ENCODE data around the gene AGMAT.
A peak's percentile ranks its signal among the peaks of the same experiment; 100 is the strongest.

Gene AGMAT

DNA sequence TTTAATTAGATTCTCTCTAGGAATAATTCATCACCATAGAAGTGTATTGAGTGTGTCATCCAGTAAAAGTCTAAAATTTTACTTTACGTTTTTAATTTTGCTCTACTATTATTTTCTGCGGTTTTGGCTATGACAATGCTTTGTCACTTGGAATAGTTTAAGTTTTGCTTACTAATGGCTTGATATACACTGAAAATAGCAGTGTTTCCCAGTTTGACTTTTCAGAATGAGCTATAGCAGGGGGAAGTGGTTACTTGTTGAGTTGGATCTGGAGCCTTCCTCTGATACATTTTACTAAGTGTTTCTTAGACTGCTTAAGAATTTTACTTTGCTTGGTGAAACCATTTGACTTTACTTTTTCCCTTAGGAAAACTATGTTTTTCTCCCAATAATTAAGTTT lies 53.2 kb downstream of the AGMAT start:
- in situ Hi-C loops (cut with HindIII; ENCODE audit: low sequenced_read_pairs), result no loop called here
- H3K4me3 ChIP-seq (ENCODE audit: low read depth, low read length), result no peak overlapping the region
- no peak for DNase-seq (ENCODE audit: low read depth)
- TF ChIP-seq, protein P1, sequence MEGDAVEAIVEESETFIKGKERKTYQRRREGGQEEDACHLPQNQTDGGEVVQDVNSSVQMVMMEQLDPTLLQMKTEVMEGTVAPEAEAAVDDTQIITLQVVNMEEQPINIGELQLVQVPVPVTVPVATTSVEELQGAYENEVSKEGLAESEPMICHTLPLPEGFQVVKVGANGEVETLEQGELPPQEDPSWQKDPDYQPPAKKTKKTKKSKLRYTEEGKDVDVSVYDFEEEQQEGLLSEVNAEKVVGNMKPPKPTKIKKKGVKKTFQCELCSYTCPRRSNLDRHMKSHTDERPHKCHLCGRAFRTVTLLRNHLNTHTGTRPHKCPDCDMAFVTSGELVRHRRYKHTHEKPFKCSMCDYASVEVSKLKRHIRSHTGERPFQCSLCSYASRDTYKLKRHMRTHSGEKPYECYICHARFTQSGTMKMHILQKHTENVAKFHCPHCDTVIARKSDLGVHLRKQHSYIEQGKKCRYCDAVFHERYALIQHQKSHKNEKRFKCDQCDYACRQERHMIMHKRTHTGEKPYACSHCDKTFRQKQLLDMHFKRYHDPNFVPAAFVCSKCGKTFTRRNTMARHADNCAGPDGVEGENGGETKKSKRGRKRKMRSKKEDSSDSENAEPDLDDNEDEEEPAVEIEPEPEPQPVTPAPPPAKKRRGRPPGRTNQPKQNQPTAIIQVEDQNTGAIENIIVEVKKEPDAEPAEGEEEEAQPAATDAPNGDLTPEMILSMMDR (IDR thresholded peaks at IDR 0.05; ENCODE audit: low read depth, low read length, missing control alignments), result no peak

DNA sequence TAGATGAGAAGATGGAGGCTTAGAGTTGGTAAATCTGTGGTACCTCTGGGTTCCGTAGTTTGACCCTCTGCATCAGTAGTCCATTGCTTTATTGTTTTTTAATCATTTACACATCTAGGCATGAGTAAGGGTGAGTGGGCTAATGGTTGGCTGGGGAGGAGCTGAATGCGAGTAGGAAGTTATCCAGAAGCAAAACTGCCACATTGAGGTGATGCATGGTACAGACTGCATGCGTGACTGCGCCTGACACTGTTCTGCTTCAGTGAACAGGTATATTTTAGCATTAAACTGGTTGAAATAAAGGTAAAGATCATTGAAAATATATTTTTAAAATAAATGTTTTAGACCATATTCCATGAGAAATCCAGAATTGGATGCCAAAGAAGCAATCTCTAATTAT lies 53.8 kb downstream of the AGMAT start:
- H3K4me3 ChIP-seq (ENCODE audit: low read depth, low read length), result no peak overlapping the region
- in situ Hi-C loops (cut with HindIII; ENCODE audit: low sequenced_read_pairs), result no loop called here
- TF ChIP-seq, protein P1 (IDR thresholded peaks at IDR 0.05; ENCODE audit: low read depth, low read length, missing control alignments), result no peak
- no peak for DNase-seq (ENCODE audit: low read depth)

DNA sequence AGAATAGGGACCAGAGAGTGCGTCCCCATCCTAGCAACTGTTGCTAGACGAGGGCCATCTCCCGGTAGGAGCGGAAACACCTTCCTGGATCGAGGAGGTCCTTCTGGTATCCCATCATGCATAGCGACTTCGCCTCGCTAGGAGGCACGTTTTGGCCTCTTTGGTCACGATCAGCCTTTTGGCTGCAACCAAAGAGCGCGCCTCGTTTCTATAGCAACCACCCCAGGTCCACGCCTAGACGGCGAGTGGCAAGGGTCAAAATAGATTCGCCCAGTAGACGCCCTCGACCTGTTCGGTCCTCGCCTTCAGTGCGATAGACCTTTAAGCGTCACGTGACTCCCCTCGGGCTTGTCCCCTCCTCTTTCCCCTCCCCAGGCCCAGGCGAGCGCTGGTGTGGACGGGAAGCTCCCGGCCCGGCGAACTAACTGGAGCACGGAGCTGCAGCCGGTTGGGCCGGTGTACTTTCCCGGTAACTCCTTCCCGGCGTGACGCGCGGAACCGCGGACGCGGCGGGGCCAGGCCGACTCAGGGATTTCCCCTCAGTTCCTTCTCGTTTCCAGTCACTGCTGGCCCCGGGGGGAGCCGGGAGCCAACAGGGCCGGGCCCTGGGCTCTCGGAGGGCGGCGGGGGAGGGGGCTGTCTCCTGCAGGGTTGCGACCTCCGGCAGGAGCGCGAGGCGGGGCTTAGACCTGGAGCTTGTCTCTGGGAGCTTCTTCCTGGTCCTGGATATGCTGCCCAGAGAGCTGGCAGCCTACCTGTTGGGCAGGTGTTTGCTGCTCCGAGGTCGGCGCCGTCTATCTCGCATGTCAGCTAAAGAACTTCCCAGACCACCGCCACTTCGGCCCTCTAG lies 58.1 kb downstream of the AGMAT start, which contains the start of gene DNAJC16:
TSS of gene DNAJC16 (plus strand) at position 359 of the 850 bp plus-strand sequence. CDS start 2,258 bp downstream, outside the sequence.
- peak; percentile 100 for DNase-seq (ENCODE audit: low read depth)
- TF ChIP-seq, protein P1 (IDR thresholded peaks at IDR 0.05; ENCODE audit: low read depth, low read length, missing control alignments), result peak; percentile 44
- peak within 1 kb of the TSS; percentile 88 for H3K4me3 ChIP-seq (ENCODE audit: low read depth, low read length)
- in situ Hi-C loops (cut with HindIII; ENCODE audit: low sequenced_read_pairs), result no loop called here

DNA sequence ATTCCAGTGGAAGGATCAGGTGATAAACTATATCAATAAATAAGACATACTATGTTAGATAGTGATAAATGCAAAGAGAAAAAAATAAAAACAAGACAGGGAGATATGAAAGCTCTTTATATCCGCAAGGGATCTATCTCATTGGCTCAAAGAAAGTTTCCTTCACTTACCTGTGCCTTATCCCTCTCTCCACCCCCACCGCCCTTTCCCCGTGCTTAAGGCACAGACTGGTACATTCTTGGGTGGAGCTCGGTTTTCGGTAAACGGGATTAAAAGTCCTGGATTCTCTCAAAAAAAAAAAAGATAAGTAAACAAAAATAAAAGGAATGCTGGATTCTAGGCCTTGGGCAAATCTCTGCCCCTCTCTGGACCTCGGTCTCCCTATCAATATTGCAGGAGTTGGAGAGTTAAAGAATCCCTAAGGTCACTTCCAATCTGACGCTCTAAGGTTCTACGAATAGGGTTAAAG lies 58.8 kb downstream of the AGMAT start:
- TF ChIP-seq, protein P1 (IDR thresholded peaks at IDR 0.05; ENCODE audit: low read depth, low read length, missing control alignments), result no peak
- H3K4me3 ChIP-seq (ENCODE audit: low read depth, low read length), result peak overlapping the region; percentile 88
- in situ Hi-C loops (cut with HindIII; ENCODE audit: low sequenced_read_pairs), result no loop called here
- no peak for DNase-seq (ENCODE audit: low read depth)

DNA sequence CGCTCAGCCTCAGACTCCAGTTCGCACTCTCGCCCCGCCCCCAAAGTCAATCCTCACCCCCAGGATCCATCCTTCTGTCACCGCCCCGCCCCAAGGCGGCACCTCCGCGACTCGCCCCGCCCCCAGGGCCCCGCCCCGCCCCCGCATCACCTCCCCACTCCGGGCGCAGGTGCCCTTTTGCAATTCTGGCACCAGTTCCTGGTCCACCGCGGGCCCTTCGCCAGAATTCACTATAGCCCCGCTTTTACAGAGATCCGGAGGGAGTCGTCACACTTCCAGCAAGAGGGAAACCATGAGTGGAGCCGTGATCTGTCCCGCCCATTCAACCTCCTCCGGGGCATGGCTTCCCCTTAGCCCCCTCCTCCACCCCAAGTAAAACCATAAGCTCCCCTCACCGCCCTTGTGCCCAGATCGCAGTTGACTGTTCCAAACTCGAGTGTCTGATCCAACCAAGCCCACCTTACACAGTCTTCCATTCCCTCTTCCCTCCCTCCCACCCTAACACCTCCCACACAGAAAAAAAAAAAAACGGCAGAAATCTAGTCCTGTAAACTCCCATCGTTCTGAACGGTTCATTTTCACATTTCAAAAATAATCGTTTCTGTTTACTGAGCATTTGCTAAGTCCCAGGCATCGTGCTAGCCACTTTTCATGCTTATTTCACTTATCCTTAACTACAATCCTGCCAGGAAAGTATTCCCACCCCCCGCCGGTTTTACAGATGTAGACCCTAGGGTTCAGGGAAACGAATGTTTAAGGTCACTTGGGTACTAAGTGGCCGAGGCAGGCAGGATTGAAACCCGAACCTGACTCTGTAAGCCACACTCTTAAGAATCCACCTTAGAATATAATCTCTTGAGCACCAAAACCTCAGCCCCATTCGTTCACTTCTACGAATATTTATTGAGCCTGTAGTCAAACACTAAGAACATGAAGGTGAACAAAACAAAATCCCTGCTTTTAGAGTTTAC lies 59.5 kb downstream of the AGMAT start:
- TF ChIP-seq, protein P1 (IDR thresholded peaks at IDR 0.05; ENCODE audit: low read depth, low read length, missing control alignments), result no peak
- in situ Hi-C loops (cut with HindIII; ENCODE audit: low sequenced_read_pairs), result no loop called here
- H3K4me3 ChIP-seq (ENCODE audit: low read depth, low read length), result peak overlapping the region; percentile 88
- DNase-seq (ENCODE audit: low read depth), result peak; percentile 97

Data from astrocyte of the cerebellum (primary cell).